Activated naive CD8-positive, alpha-beta T cell treated with anti-CD3 and anti-CD28 coated beads, Interleukin-2, amount 50 U/mL, for 24 hours (primary cell): ENCODE measurements around the gene ZNF75A.
A peak's percentile ranks its signal among the peaks of the same experiment; 100 is the strongest.

Experiments
- ATAC-seq: fragments of 150-1000 bp; cut with Tn5 transposase; one replicate; pipeline ENCODE4 v1.10.0; 2021
- DNase-seq: peaks from one replicate; pipeline ENCODE4 v3.0.0; 2021
- H3K27ac Mint-ChIP-seq: one replicate; pipeline ENCODE4 v1.8.0; 2021; ENCODE audit warnings: mild to moderate bottlenecking, mixed read lengths
- H3K27me3 Mint-ChIP-seq: one replicate; pipeline ENCODE4 v1.8.0; 2021; ENCODE audit warnings: mixed read lengths
- H3K36me3 Mint-ChIP-seq: one replicate; pipeline ENCODE4 v1.8.0; 2021; ENCODE audit warnings: low read depth, mixed read lengths
- H3K4me1 Mint-ChIP-seq: one replicate; pipeline ENCODE4 v1.8.0; 2021; ENCODE audit warnings: mixed read lengths
- H3K4me3 Mint-ChIP-seq: one replicate; pipeline ENCODE4 v1.8.0; 2021; ENCODE audit warnings: mild to moderate bottlenecking, moderate library complexity, mixed read lengths
- H3K9me3 Mint-ChIP-seq: one replicate; pipeline ENCODE4 v1.8.0; 2021; ENCODE audit warnings: mixed read lengths

Gene ZNF75A

GRCh38 chr16:3321816-3322215 lies 16.5 kb downstream of the ZNF75A start:
- no peak for ATAC-seq
- no peak for DNase-seq
- no peaks in the 10 kb centered on the region for H3K27me3 Mint-ChIP-seq
- peaks cover 40% of the 10 kb centered on the region for H3K36me3 Mint-ChIP-seq
- peaks cover 61% of the 10 kb centered on the region for H3K9me3 Mint-ChIP-seq
- H3K4me3 Mint-ChIP-seq, result no peak overlapping the region
- H3K4me1 Mint-ChIP-seq, result no peaks in the 10 kb centered on the region
- no peak overlapping the region for H3K27ac Mint-ChIP-seq

- peaks cover 33% of the 10 kb centered on the region for H3K9me3 Mint-ChIP-seq
- peaks cover 11% of the 10 kb centered on the region for H3K36me3 Mint-ChIP-seq
- DNase-seq (no peak), ATAC-seq (no peak)
- H3K4me3 Mint-ChIP-seq, result no peak overlapping the region
- H3K4me1 Mint-ChIP-seq, result no peaks in the 10 kb centered on the region
- no peak overlapping the region for H3K27ac Mint-ChIP-seq
- no peaks in the 10 kb centered on the region for H3K27me3 Mint-ChIP-seq
These were observed 22.2 kb downstream of the ZNF75A start for GRCh38 chr16:3327514-3327913.

- ATAC-seq (no peak), DNase-seq (no peak)
- no peaks in the 10 kb centered on the region for H3K27me3 Mint-ChIP-seq
These were observed 22.8 kb downstream of the ZNF75A start for GRCh38 chr16:3328104-3328503.

GRCh38 chr16:3328643-3329042 lies 23.3 kb downstream of the ZNF75A start:
- Mint-ChIP-seq H3K9me3 (peaks cover 30% of the 10 kb centered on the region), H3K27me3 (no peaks in the 10 kb centered on the region), H3K36me3 (peaks cover 10% of the 10 kb centered on the region), H3K27ac (no peak overlapping the region), H3K4me3 (no peak overlapping the region), H3K4me1 (no peaks in the 10 kb centered on the region)
- DNase-seq (no peak), ATAC-seq (no peak)

More at GRCh38 chr16:3328104-3328503, 22.8 kb downstream of the ZNF75A start:
- no peak overlapping the region for H3K4me3 Mint-ChIP-seq
- H3K9me3 Mint-ChIP-seq, result peaks cover 31% of the 10 kb centered on the region
- H3K4me1 Mint-ChIP-seq, result no peaks in the 10 kb centered on the region
- peaks cover 10% of the 10 kb centered on the region for H3K36me3 Mint-ChIP-seq
- H3K27ac Mint-ChIP-seq, result no peak overlapping the region

GRCh38 chr16:3346041-3346440 lies 40.7 kb downstream of the ZNF75A start:
- ATAC-seq (no peak), DNase-seq (no peak)
- Mint-ChIP-seq H3K27ac (no peak overlapping the region), H3K9me3 (no peaks in the 10 kb centered on the region), H3K27me3 (no peaks in the 10 kb centered on the region), H3K36me3 (peaks cover 2% of the 10 kb centered on the region), H3K4me3 (no peak overlapping the region), H3K4me1 (peaks cover 1% of the 10 kb centered on the region)

- H3K27me3 Mint-ChIP-seq, result no peaks in the 10 kb centered on the region
- H3K27ac Mint-ChIP-seq, result no peak overlapping the region
- no peaks in the 10 kb centered on the region for H3K36me3 Mint-ChIP-seq
- DNase-seq (no peak), ATAC-seq (no peak)
- H3K4me3 Mint-ChIP-seq, result no peak overlapping the region
- no peaks in the 10 kb centered on the region for H3K9me3 Mint-ChIP-seq
- peaks cover 1% of the 10 kb centered on the region for H3K4me1 Mint-ChIP-seq
These were observed 42.3 kb downstream of the ZNF75A start for GRCh38 chr16:3347586-3347985.

- peaks cover 1% of the 10 kb centered on the region for H3K4me1 Mint-ChIP-seq
- no peaks in the 10 kb centered on the region for H3K9me3 Mint-ChIP-seq
- no peaks in the 10 kb centered on the region for H3K27me3 Mint-ChIP-seq
- no peaks in the 10 kb centered on the region for H3K36me3 Mint-ChIP-seq
- DNase-seq (no peak), ATAC-seq (peak; percentile 15)
- no peak overlapping the region for H3K27ac Mint-ChIP-seq
- H3K4me3 Mint-ChIP-seq, result no peak overlapping the region
These were observed 43.4 kb downstream of the ZNF75A start for GRCh38 chr16:3348547-3349167.

- H3K27ac Mint-ChIP-seq, result no peak overlapping the region
- DNase-seq, result no peak
- no peaks in the 10 kb centered on the region for H3K36me3 Mint-ChIP-seq
- peaks cover 1% of the 10 kb centered on the region for H3K9me3 Mint-ChIP-seq
- ATAC-seq, result no peak
- H3K4me3 Mint-ChIP-seq, result no peak overlapping the region
- peaks cover 1% of the 10 kb centered on the region for H3K4me1 Mint-ChIP-seq
- H3K27me3 Mint-ChIP-seq, result no peaks in the 10 kb centered on the region
These were observed 43.9 kb downstream of the ZNF75A start for GRCh38 chr16:3349175-3349574.

GRCh38 chr16:3355589-3355988 lies 50.3 kb downstream of the ZNF75A start, which contains the start of gene OR2C1:
OR2C1 (plus strand) TSS chr16:3355889; CDS start chr16:3355941, 52 bp downstream.
- DNase-seq (no peak), ATAC-seq (no peak)
- no peaks in the 10 kb centered on the region for H3K4me1 Mint-ChIP-seq
- H3K36me3 Mint-ChIP-seq, result peaks cover 2% of the 10 kb centered on the region
- no peak within 1 kb of the TSS for H3K4me3 Mint-ChIP-seq
- peaks cover 4% of the 10 kb centered on the region for H3K27me3 Mint-ChIP-seq
- H3K27ac Mint-ChIP-seq, result no peak within 1 kb of the TSS
- peaks cover 12% of the 10 kb centered on the region for H3K9me3 Mint-ChIP-seq

GRCh38 chr16:3356118-3356517 lies 50.8 kb downstream of the ZNF75A start:
- H3K27ac Mint-ChIP-seq, result no peak overlapping the region
- DNase-seq (no peak), ATAC-seq (no peak)
- peaks cover 7% of the 10 kb centered on the region for H3K27me3 Mint-ChIP-seq
- H3K36me3 Mint-ChIP-seq, result peaks cover 2% of the 10 kb centered on the region
- no peaks in the 10 kb centered on the region for H3K4me1 Mint-ChIP-seq
- no peak overlapping the region for H3K4me3 Mint-ChIP-seq
- peaks cover 12% of the 10 kb centered on the region for H3K9me3 Mint-ChIP-seq

- Mint-ChIP-seq H3K36me3 (peaks cover 2% of the 10 kb centered on the region), H3K4me1 (no peaks in the 10 kb centered on the region), H3K4me3 (no peak overlapping the region), H3K27ac (no peak overlapping the region), H3K27me3 (peaks cover 13% of the 10 kb centered on the region), H3K9me3 (peaks cover 23% of the 10 kb centered on the region)
- ATAC-seq (no peak), DNase-seq (no peak)
These were observed 53.6 kb downstream of the ZNF75A start for GRCh38 chr16:3358871-3359270.

GRCh38 chr16:3362931-3363330 lies 57.6 kb downstream of the ZNF75A start:
- no peak overlapping the region for H3K4me3 Mint-ChIP-seq
- peaks cover 21% of the 10 kb centered on the region for H3K36me3 Mint-ChIP-seq
- peaks cover 18% of the 10 kb centered on the region for H3K9me3 Mint-ChIP-seq
- H3K27me3 Mint-ChIP-seq, result peaks cover 11% of the 10 kb centered on the region
- ATAC-seq (no peak), DNase-seq (no peak)
- H3K4me1 Mint-ChIP-seq, result peaks cover 13% of the 10 kb centered on the region
- H3K27ac Mint-ChIP-seq, result no peak overlapping the region

GRCh38 chr16:3363793-3364192 lies 58.5 kb downstream of the ZNF75A start:
- peaks cover 18% of the 10 kb centered on the region for H3K9me3 Mint-ChIP-seq

GRCh38 chr16:3364774-3365427 lies 59.6 kb downstream of the ZNF75A start:
- Mint-ChIP-seq H3K4me3 (peak overlapping the region; percentile 80), H3K27me3 (peaks cover 9% of the 10 kb centered on the region), H3K4me1 (peaks cover 13% of the 10 kb centered on the region), H3K9me3 (peaks cover 14% of the 10 kb centered on the region), H3K27ac (peak overlapping the region; percentile 66), H3K36me3 (peaks cover 23% of the 10 kb centered on the region)
- DNase-seq (peak; percentile 84), ATAC-seq (peak; percentile 96)

More at GRCh38 chr16:3363793-3364192, 58.5 kb downstream of the ZNF75A start:
- Mint-ChIP-seq H3K27me3 (peaks cover 11% of the 10 kb centered on the region), H3K27ac (peak overlapping the region; percentile 36), H3K36me3 (peaks cover 21% of the 10 kb centered on the region), H3K4me1 (peaks cover 13% of the 10 kb centered on the region), H3K4me3 (no peak overlapping the region)
- no peak for DNase-seq
- ATAC-seq, result no peak
